Urothelium cell line (cell line): ENCODE data around the gene ZBTB20.

Source experiments
- DNase-seq: peaks from one replicate; pipeline ENCODE4 v3.0.0; 2011; ENCODE audit warnings: low spot score, mixed read lengths
- FAIRE-seq: peaks from 2 replicates; lab custom pipeline; 2011; peaks lifted over from hg19 to GRCh38; lab: Jason Lieb, UNC

Gene ZBTB20

GRCh38 chr3:114597871-114598270 lies 549.2 kb downstream of the ZBTB20 start:
- FAIRE-seq: no peak
- DNase-seq: no peak

GRCh38 chr3:114597012-114597411 lies 550.1 kb downstream of the ZBTB20 start:
- no peak for FAIRE-seq
- DNase-seq: no peak

- no peak for FAIRE-seq
Observed at GRCh38 chr3:114596147-114596546, 550.9 kb downstream of the ZBTB20 start.

GRCh38 chr3:114595522-114596028 lies 551.5 kb downstream of the ZBTB20 start:
- FAIRE-seq: no peak
- DNase-seq: no peak

More at GRCh38 chr3:114596147-114596546, 550.9 kb downstream of the ZBTB20 start:
- no peak for DNase-seq

GRCh38 chr3:114590309-114591047 lies 556.6 kb downstream of the ZBTB20 start:
- FAIRE-seq (no peak), DNase-seq (no peak)

GRCh38 chr3:114587986-114588385 lies 559.1 kb downstream of the ZBTB20 start:
- DNase-seq: no peak
- peak; percentile 23 for FAIRE-seq

GRCh38 chr3:114586119-114586518 lies 561.0 kb downstream of the ZBTB20 start:
- FAIRE-seq: no peak

GRCh38 chr3:114585687-114586086 lies 561.4 kb downstream of the ZBTB20 start:
- no peak for DNase-seq
- peak; percentile 35 for FAIRE-seq

More at GRCh38 chr3:114586119-114586518, 561.0 kb downstream of the ZBTB20 start:
- DNase-seq: no peak

GRCh38 chr3:114584734-114585371 lies 562.2 kb downstream of the ZBTB20 start:
- DNase-seq: no peak
- FAIRE-seq: no peak

- FAIRE-seq (no peak), DNase-seq (no peak)
Observed at GRCh38 chr3:114582929-114583328, 564.2 kb downstream of the ZBTB20 start.

GRCh38 chr3:114572364-114573062 lies 574.6 kb downstream of the ZBTB20 start:
- no peak for DNase-seq
- FAIRE-seq: no peak

- DNase-seq (no peak), FAIRE-seq (peak; percentile 9)
Observed at GRCh38 chr3:114571363-114571762, 575.7 kb downstream of the ZBTB20 start.

GRCh38 chr3:114569186-114569585 lies 577.9 kb downstream of the ZBTB20 start:
- FAIRE-seq (peak; percentile 40), DNase-seq (peak; percentile 14)

- FAIRE-seq: no peak
- no peak for DNase-seq
Observed at GRCh38 chr3:114567771-114568170, 579.3 kb downstream of the ZBTB20 start.

- peak; percentile 66 for FAIRE-seq
- no peak for DNase-seq
Observed at GRCh38 chr3:114566767-114567166, 580.3 kb downstream of the ZBTB20 start.

GRCh38 chr3:114566162-114566755 lies 580.8 kb downstream of the ZBTB20 start:
- DNase-seq (no peak), FAIRE-seq (no peak)

GRCh38 chr3:114565216-114565615 lies 581.9 kb downstream of the ZBTB20 start:
- DNase-seq: no peak
- FAIRE-seq: no peak

- no peak for DNase-seq
- no peak for FAIRE-seq
Observed at GRCh38 chr3:114563720-114564119, 583.4 kb downstream of the ZBTB20 start.

- no peak for DNase-seq
- no peak for FAIRE-seq
Observed at GRCh38 chr3:114562557-114562956, 584.5 kb downstream of the ZBTB20 start.

- no peak for DNase-seq
- FAIRE-seq: peak; percentile 5
Observed at GRCh38 chr3:114558271-114558670, 588.8 kb downstream of the ZBTB20 start.

- FAIRE-seq (no peak), DNase-seq (no peak)
Observed at GRCh38 chr3:114557791-114558190, 589.3 kb downstream of the ZBTB20 start.
